HG02763 (cell line): ENCODE results near the gene TNFRSF25.
"Not testable (repeated sequence)": the region's sequence is repeated elsewhere in the genome, so short reads cannot be mapped to it uniquely, and the experiment has no call there.

Experiments
- ATAC-seq: cut with Tn5 transposase; IDR thresholded peaks from one replicate; pipeline ENCODE4 v1.9.1; 2021; ENCODE audit warnings: mild to moderate bottlenecking, moderate library complexity; ENCODE audit not compliant: unreplicated experiment

Gene TNFRSF25

GRCh38 chr1:6502000-6502891, 36.3 kb upstream of the TNFRSF25 start:
- ATAC-seq = no peak

- ATAC-seq = no peak
Measured at GRCh38 chr1:6501279-6501813, 35.4 kb upstream of the TNFRSF25 start.

- ATAC-seq = no peak
Measured at GRCh38 chr1:6500544-6501278, 34.7 kb upstream of the TNFRSF25 start.

GRCh38 chr1:6499296-6499695, 33.3 kb upstream of the TNFRSF25 start:
- ATAC-seq = no peak

GRCh38 chr1:6498576-6499111, 32.7 kb upstream of the TNFRSF25 start:
- no peak for ATAC-seq

GRCh38 chr1:6497867-6498575, 32.0 kb upstream of the TNFRSF25 start:
- no peak for ATAC-seq

GRCh38 chr1:6497215-6497866, 31.4 kb upstream of the TNFRSF25 start:
- ATAC-seq = no peak

- no peak for ATAC-seq
Measured at GRCh38 chr1:6496890-6497214, 30.9 kb upstream of the TNFRSF25 start.

- ATAC-seq = no peak
Measured at GRCh38 chr1:6496365-6496721, 30.4 kb upstream of the TNFRSF25 start.

- ATAC-seq = no peak
Measured at GRCh38 chr1:6495540-6496364, 29.8 kb upstream of the TNFRSF25 start.

GRCh38 chr1:6495041-6495441, 29.1 kb upstream of the TNFRSF25 start:
- ATAC-seq = no peak

- no peak for ATAC-seq
Measured at GRCh38 chr1:6494627-6495026, 28.7 kb upstream of the TNFRSF25 start.

- not testable (repeated sequence) for ATAC-seq
Measured at GRCh38 chr1:6493834-6494223, 27.9 kb upstream of the TNFRSF25 start.

- ATAC-seq = no peak
Measured at GRCh38 chr1:6491966-6492365, 26.0 kb upstream of the TNFRSF25 start.

- ATAC-seq = no peak
Measured at GRCh38 chr1:6491480-6491962, 25.5 kb upstream of the TNFRSF25 start, which contains the start of gene PLEKHG5. Gene PLEKHG5, minus strand, starts transcription at chr1:6491667. Its CDS starts 14,096 bp downstream, at chr1:6477571.

- no peak for ATAC-seq
Measured at GRCh38 chr1:6491081-6491449, 25.1 kb upstream of the TNFRSF25 start.

- no peak for ATAC-seq
Measured at GRCh38 chr1:6490181-6491080, 24.5 kb upstream of the TNFRSF25 start.

GRCh38 chr1:6489799-6490180, 23.8 kb upstream of the TNFRSF25 start:
- ATAC-seq = no peak

GRCh38 chr1:6489383-6489765, 23.4 kb upstream of the TNFRSF25 start:
- ATAC-seq = no peak
